KMS-11 (cell line): ENCODE measurements around the gene MAP7.
"Not testable (repeated sequence)": the region's sequence is repeated elsewhere in the genome, so short reads cannot be mapped to it uniquely, and the experiment has no call there.

Experiments used
- H2AFZ ChIP-seq: fragments of 200-600 bp; sonication (generic); 2 replicates; pipeline ENCODE4 v1.6.1; 2016; ENCODE audit warnings: antibody characterized with exemption, mixed run types, low read depth
- H3K27ac ChIP-seq: fragments of 200-600 bp; sonication (generic); 2 replicates; pipeline ENCODE4 v1.6.1; 2016; ENCODE audit warnings: mild to moderate bottlenecking, mixed run types
- H3K27me3 ChIP-seq: fragments of 200-600 bp; sonication (generic); 2 replicates; pipeline ENCODE4 v1.6.1; 2017; ENCODE audit warnings: mild to moderate bottlenecking, low read depth, mixed run types, moderate library complexity; ENCODE audit not compliant: insufficient read depth
- H3K36me3 ChIP-seq: fragments of 200-600 bp; sonication (generic); 2 replicates; pipeline ENCODE4 v1.6.1; 2017; ENCODE audit warnings: mild to moderate bottlenecking, mixed run types; ENCODE audit not compliant: insufficient read depth
- H3K4me1 ChIP-seq: fragments of 200-600 bp; sonication (generic); 2 replicates; pipeline ENCODE4 v1.6.1; 2016; ENCODE audit warnings: mild to moderate bottlenecking, low read depth, mixed run types; ENCODE audit not compliant: poor library complexity, severe bottlenecking
- H3K4me2 ChIP-seq: fragments of 200-600 bp; sonication (generic); 2 replicates; pipeline ENCODE4 v1.7.0; 2016; ENCODE audit warnings: mild to moderate bottlenecking, mixed run types
- H3K4me3 ChIP-seq: fragments of 200-600 bp; sonication (generic); IDR thresholded peaks from 2 replicates; pipeline ENCODE4 v1.6.1; 2017; ENCODE audit warnings: low read depth, low read length, mixed read lengths; ENCODE audit not compliant: insufficient read depth
- H3K79me2 ChIP-seq: fragments of 200-600 bp; sonication (generic); 2 replicates; pipeline ENCODE4 v1.6.1; 2016; ENCODE audit warnings: low read depth, mixed run types; ENCODE audit not compliant: insufficient read depth
- H3K9ac ChIP-seq: fragments of 200-600 bp; sonication (generic); 2 replicates; pipeline ENCODE4 v1.6.1; 2016; ENCODE audit warnings: mild to moderate bottlenecking, mixed run types
- H4K20me1 ChIP-seq: fragments of 200-600 bp; sonication (generic); 2 replicates; pipeline ENCODE4 v1.6.1; 2016; ENCODE audit warnings: mild to moderate bottlenecking, mixed run types; ENCODE audit not compliant: insufficient read depth
- CTCF ChIP-seq: fragments of 200-600 bp; sonication (generic); conservative IDR thresholded peaks from 2 replicates; pipeline ENCODE4 v1.6.1; 2017; ENCODE audit warnings: low read depth, mild to moderate bottlenecking, antibody characterized with exemption, low read length, moderate library complexity, mixed read lengths

The MAP7 gene

GRCh38 chr6:136494059-136494458, 56.2 kb downstream of the MAP7 start:
- Histone ChIP-seq H2AFZ (no peak overlapping the region), H4K20me1 (no peaks in the 10 kb centered on the region), H3K79me2 (no peaks in the 10 kb centered on the region), H3K27ac (no peak overlapping the region), H3K4me3 (no peak overlapping the region), H3K36me3 (no peaks in the 10 kb centered on the region), H3K27me3 (no peaks in the 10 kb centered on the region), H3K4me1 (no peaks in the 10 kb centered on the region), H3K4me2 (no peak overlapping the region), H3K9ac (no peak overlapping the region)
- no peak for TF ChIP-seq CTCF

GRCh38 chr6:136492409-136492808, 57.8 kb downstream of the MAP7 start:
- TF ChIP-seq CTCF = no peak
- H3K9ac ChIP-seq = no peak overlapping the region
- no peak overlapping the region for H3K4me2 ChIP-seq
- no peaks in the 10 kb centered on the region for H3K36me3 ChIP-seq
- H4K20me1 ChIP-seq = no peaks in the 10 kb centered on the region
- H3K27me3 ChIP-seq = no peaks in the 10 kb centered on the region
- no peaks in the 10 kb centered on the region for H3K4me1 ChIP-seq
- no peak overlapping the region for H3K4me3 ChIP-seq
- no peak overlapping the region for H2AFZ ChIP-seq
- no peak overlapping the region for H3K27ac ChIP-seq
- H3K79me2 ChIP-seq = no peaks in the 10 kb centered on the region

- Histone ChIP-seq H3K4me2 (no peak overlapping the region), H3K36me3 (no peaks in the 10 kb centered on the region), H3K4me1 (no peaks in the 10 kb centered on the region), H3K9ac (no peak overlapping the region), H3K27me3 (no peaks in the 10 kb centered on the region), H3K79me2 (no peaks in the 10 kb centered on the region), H4K20me1 (no peaks in the 10 kb centered on the region), H2AFZ (no peak overlapping the region), H3K27ac (no peak overlapping the region), H3K4me3 (no peak overlapping the region)
- no peak for TF ChIP-seq CTCF
Observed at GRCh38 chr6:136491754-136492153, 58.5 kb downstream of the MAP7 start.

GRCh38 chr6:136491251-136491650, 59.0 kb downstream of the MAP7 start:
- no peaks in the 10 kb centered on the region for H3K36me3 ChIP-seq
- H3K27me3 ChIP-seq = no peaks in the 10 kb centered on the region
- H3K4me2 ChIP-seq = no peak overlapping the region
- H3K4me3 ChIP-seq = no peak overlapping the region
- TF ChIP-seq CTCF = no peak
- H4K20me1 ChIP-seq = no peaks in the 10 kb centered on the region
- no peaks in the 10 kb centered on the region for H3K79me2 ChIP-seq
- no peak overlapping the region for H2AFZ ChIP-seq
- no peaks in the 10 kb centered on the region for H3K4me1 ChIP-seq
- no peak overlapping the region for H3K27ac ChIP-seq
- H3K9ac ChIP-seq = no peak overlapping the region

- H3K4me3 ChIP-seq, H3K9ac ChIP-seq, H3K4me2 ChIP-seq, H3K36me3 ChIP-seq, H3K27ac ChIP-seq, H4K20me1 ChIP-seq, H3K27me3 ChIP-seq, H3K79me2 ChIP-seq, H2AFZ ChIP-seq, H3K4me1 ChIP-seq: not testable (repeated sequence)
Observed at GRCh38 chr6:136489689-136490033, 60.6 kb downstream of the MAP7 start.
